Measurements from ENCODE around the gene ZNF253.

DNA sequence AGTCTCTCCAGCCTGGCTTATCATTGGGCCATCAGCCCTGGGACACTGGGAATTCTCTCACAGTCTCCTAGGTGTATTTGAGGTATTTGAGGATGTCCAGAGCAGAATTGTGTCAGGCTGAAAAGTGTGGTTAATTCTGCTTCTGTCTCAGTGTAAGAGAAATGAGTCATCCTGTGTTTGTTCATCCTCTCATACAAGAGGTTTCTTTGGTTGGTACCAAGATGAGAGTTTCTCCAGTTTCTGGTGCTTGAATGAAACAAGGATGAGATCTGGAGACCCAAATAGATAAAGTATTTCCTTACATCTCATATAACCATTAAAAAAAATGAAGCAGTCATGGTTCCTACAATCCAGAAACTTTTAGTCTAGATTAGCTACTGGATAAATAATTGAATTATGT lies 7.7 kb downstream of the ZNF253 start:
- no peak for TF ChIP-seq FOXA1 (IDR thresholded peaks at IDR 0.05)
- no peak for TF ChIP-seq BHLHE40 (IDR thresholded peaks at IDR 0.05; ENCODE audit: borderline replicate concordance)
- TF ChIP-seq HDGF (IDR thresholded peaks at IDR 0.05; ENCODE audit: borderline replicate concordance), result no peak
- TF ChIP-seq FOXM1 (IDR thresholded peaks at IDR 0.05; ENCODE audit: borderline replicate concordance), result no peak
- no peak for TF ChIP-seq FOXK2 (IDR thresholded peaks at IDR 0.05)
- TF ChIP-seq ZNF384 (IDR thresholded peaks at IDR 0.05), result no peak
- no peak for TF ChIP-seq SP1 (IDR thresholded peaks at IDR 0.05)
- no peak for TF ChIP-seq SUZ12 (IDR thresholded peaks at IDR 0.05)
- no peak for TF ChIP-seq ELF4 (IDR thresholded peaks at IDR 0.05)
- TF ChIP-seq CTBP1 (IDR thresholded peaks at IDR 0.05; ENCODE audit: borderline replicate concordance), result no peak
- TF ChIP-seq, protein P1, sequence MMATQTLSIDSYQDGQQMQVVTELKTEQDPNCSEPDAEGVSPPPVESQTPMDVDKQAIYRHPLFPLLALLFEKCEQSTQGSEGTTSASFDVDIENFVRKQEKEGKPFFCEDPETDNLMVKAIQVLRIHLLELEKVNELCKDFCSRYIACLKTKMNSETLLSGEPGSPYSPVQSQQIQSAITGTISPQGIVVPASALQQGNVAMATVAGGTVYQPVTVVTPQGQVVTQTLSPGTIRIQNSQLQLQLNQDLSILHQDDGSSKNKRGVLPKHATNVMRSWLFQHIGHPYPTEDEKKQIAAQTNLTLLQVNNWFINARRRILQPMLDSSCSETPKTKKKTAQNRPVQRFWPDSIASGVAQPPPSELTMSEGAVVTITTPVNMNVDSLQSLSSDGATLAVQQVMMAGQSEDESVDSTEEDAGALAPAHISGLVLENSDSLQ (IDR thresholded peaks at IDR 0.05), result no peak
- TF ChIP-seq TARDBP (IDR thresholded peaks at IDR 0.05), result no peak
- no peak for TF ChIP-seq NFRKB (IDR thresholded peaks at IDR 0.05)
